ENCODE data around the gene PAQR5.
A peak's percentile ranks its signal among the peaks of the same experiment; 100 is the strongest.
"Not testable (repeated sequence)": the region's sequence is repeated elsewhere in the genome, so short reads cannot be mapped to it uniquely, and the experiment has no call there.

PAQR5 gene

DNA sequence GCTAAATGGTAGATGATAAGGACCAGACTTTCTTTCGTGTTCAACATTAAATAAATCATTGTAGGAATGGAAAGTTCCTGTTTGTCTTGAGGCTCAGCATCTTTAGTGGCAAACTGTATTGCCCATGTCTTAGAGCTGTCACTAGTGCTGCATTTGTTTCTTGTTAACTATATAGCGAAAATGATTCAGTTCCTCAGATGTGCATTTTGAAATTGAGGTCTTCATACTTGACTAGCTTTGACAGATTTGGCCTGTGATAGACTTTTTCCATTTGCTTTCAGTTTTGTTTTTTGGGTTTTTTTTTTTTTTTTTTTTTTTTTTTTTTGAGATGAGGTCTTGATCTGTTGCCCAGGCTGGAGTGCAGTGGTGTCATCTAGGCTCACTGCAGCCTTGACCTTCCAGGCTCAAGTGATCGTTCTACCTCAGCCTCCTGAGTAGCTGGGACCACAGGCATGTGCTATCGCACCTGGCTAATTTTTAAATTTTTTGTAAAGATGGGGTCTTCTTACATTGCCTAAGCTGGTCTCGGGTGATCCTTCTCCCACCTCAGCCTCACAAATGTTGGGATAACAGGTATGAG, 144.4 kb downstream of the PAQR5 start:
- Histone ChIP-seq H3K27ac (ENCODE audit: low read depth, low read length, poor library complexity, severe bottlenecking) (peak overlapping the region; percentile 43), H3K36me3 (ENCODE audit: insufficient read depth, low read length) (peaks cover 89% of the 10 kb centered on the region)

DNA sequence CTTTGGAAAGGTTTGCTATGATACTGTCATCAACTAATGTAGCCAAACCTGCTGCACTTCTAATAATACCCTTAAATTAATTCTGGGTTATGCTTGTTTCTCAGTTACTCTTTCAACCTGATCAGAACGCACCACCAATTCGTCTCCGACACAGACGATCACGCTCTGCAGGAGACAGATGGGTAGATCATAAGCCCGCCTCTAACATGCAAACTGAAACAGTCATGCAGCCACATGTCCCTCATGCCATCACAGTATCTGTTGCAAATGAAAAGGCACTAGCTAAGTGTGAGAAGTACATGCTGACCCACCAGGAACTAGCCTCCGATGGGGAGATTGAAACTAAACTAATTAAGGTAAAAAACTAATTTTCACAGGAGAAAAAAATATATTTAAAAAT, 146.0 kb downstream of the PAQR5 start:
- no peaks in the 10 kb centered on the region for H3K79me2 ChIP-seq (ENCODE audit: insufficient read depth, low read length)
- H3K4me1 ChIP-seq (ENCODE audit: insufficient read depth, low read length, severe bottlenecking) = peaks cover 13% of the 10 kb centered on the region
- H3K27ac ChIP-seq (ENCODE audit: low read depth, low read length, poor library complexity, severe bottlenecking) = no peak overlapping the region
- peaks cover 79% of the 10 kb centered on the region for H3K36me3 ChIP-seq (ENCODE audit: insufficient read depth, low read length)
- H3K4me2 ChIP-seq (ENCODE audit: low read length) = no peak overlapping the region
- H3K4me3 ChIP-seq (ENCODE audit: low read depth, low read length, poor library complexity, severe bottlenecking) = no peak overlapping the region
- H3K9ac ChIP-seq (ENCODE audit: low read length) = no peak overlapping the region
- no peaks in the 10 kb centered on the region for H3K9me3 ChIP-seq (ENCODE audit: low read length)
- H3F3A ChIP-seq (ENCODE audit: insufficient read depth, low read length) = no peaks in the 10 kb centered on the region; the same call in 1 of the 2 replicates
- no peak overlapping the region for H2AFZ ChIP-seq (ENCODE audit: low read length)
- H3K27me3 ChIP-seq (ENCODE audit: insufficient read depth, low read length) = no peaks in the 10 kb centered on the region
- no peak for TF ChIP-seq EZH2 (IDR thresholded peaks at IDR 0.05; ENCODE audit: borderline replicate concordance, low read length)
- TF ChIP-seq, protein P1, sequence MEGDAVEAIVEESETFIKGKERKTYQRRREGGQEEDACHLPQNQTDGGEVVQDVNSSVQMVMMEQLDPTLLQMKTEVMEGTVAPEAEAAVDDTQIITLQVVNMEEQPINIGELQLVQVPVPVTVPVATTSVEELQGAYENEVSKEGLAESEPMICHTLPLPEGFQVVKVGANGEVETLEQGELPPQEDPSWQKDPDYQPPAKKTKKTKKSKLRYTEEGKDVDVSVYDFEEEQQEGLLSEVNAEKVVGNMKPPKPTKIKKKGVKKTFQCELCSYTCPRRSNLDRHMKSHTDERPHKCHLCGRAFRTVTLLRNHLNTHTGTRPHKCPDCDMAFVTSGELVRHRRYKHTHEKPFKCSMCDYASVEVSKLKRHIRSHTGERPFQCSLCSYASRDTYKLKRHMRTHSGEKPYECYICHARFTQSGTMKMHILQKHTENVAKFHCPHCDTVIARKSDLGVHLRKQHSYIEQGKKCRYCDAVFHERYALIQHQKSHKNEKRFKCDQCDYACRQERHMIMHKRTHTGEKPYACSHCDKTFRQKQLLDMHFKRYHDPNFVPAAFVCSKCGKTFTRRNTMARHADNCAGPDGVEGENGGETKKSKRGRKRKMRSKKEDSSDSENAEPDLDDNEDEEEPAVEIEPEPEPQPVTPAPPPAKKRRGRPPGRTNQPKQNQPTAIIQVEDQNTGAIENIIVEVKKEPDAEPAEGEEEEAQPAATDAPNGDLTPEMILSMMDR (IDR thresholded peaks at IDR 0.05; ENCODE audit: low read length) = no peak
- no peaks in the 10 kb centered on the region for H3K9me2 ChIP-seq (ENCODE audit: low read depth, low read length)
- no peaks in the 10 kb centered on the region for H4K20me1 ChIP-seq (ENCODE audit: insufficient read depth, low read length)

More for the DNA sequence above, 144.4 kb downstream of the PAQR5 start:
- no peaks in the 10 kb centered on the region for H3K9me3 ChIP-seq (ENCODE audit: low read length)
- no peaks in the 10 kb centered on the region for H3K79me2 ChIP-seq (ENCODE audit: insufficient read depth, low read length)
- H3K9me2 ChIP-seq (ENCODE audit: low read depth, low read length) = no peaks in the 10 kb centered on the region
- peak overlapping the region; percentile 1 for H3K9ac ChIP-seq (ENCODE audit: low read length)
- H3F3A ChIP-seq (ENCODE audit: insufficient read depth, low read length) = no peaks in the 10 kb centered on the region; the same call in 1 of the 2 replicates
- H3K27me3 ChIP-seq (ENCODE audit: insufficient read depth, low read length) = no peaks in the 10 kb centered on the region
- H3K4me1 ChIP-seq (ENCODE audit: insufficient read depth, low read length, severe bottlenecking) = peaks cover 13% of the 10 kb centered on the region
- TF ChIP-seq, protein P1 (IDR thresholded peaks at IDR 0.05; ENCODE audit: low read length) = no peak
- TF ChIP-seq EZH2 (IDR thresholded peaks at IDR 0.05; ENCODE audit: borderline replicate concordance, low read length) = no peak
- peak overlapping the region; percentile 4; the same call in 1 of the 2 replicates for H3K4me2 ChIP-seq (ENCODE audit: low read length)
- H2AFZ ChIP-seq (ENCODE audit: low read length) = no peak overlapping the region
- H3K4me3 ChIP-seq (ENCODE audit: low read depth, low read length, poor library complexity, severe bottlenecking) = no peak overlapping the region
- H4K20me1 ChIP-seq (ENCODE audit: insufficient read depth, low read length) = no peaks in the 10 kb centered on the region

DNA sequence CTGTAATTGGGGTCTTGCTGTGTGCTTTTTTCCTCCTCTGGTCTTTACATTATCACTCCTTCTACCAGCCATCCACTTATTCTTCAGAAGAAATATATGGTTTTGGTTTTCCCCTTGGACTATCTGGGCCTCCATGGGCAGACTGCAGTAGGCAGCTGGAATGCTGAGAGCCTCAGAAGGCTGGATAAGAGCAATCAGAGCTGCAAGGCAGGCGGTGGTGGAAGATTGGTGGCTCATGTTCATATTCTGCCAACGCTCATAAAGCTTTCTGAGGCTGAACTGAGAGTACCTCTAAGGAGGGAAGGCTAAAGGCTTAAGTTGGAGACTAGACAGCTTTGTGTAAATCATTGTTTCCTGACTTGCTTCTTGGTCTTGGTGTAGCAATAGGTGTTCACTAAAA, 148.2 kb downstream of the PAQR5 start:
- Histone ChIP-seq H4K20me1 (ENCODE audit: insufficient read depth, low read length) (no peaks in the 10 kb centered on the region), H3K4me1 (ENCODE audit: insufficient read depth, low read length, severe bottlenecking) (peaks cover 18% of the 10 kb centered on the region), H3K36me3 (ENCODE audit: insufficient read depth, low read length) (peaks cover 58% of the 10 kb centered on the region), H2AFZ (ENCODE audit: low read length) (no peak overlapping the region), H3K9ac (ENCODE audit: low read length) (no peak overlapping the region), H3K9me2 (ENCODE audit: low read depth, low read length) (no peaks in the 10 kb centered on the region), H3K27ac (ENCODE audit: low read depth, low read length, poor library complexity, severe bottlenecking) (no peak overlapping the region), H3K27me3 (ENCODE audit: insufficient read depth, low read length) (no peaks in the 10 kb centered on the region), H3K79me2 (ENCODE audit: insufficient read depth, low read length) (no peaks in the 10 kb centered on the region), H3K4me3 (ENCODE audit: low read depth, low read length, poor library complexity, severe bottlenecking) (no peak overlapping the region), H3F3A (ENCODE audit: insufficient read depth, low read length) (no peaks in the 10 kb centered on the region; the same call in 1 of the 2 replicates), H3K4me2 (ENCODE audit: low read length) (no peak overlapping the region), H3K9me3 (ENCODE audit: low read length) (no peaks in the 10 kb centered on the region)
- TF ChIP-seq, protein P1 (IDR thresholded peaks at IDR 0.05; ENCODE audit: low read length) = no peak
- TF ChIP-seq EZH2 (IDR thresholded peaks at IDR 0.05; ENCODE audit: borderline replicate concordance, low read length) = no peak

DNA sequence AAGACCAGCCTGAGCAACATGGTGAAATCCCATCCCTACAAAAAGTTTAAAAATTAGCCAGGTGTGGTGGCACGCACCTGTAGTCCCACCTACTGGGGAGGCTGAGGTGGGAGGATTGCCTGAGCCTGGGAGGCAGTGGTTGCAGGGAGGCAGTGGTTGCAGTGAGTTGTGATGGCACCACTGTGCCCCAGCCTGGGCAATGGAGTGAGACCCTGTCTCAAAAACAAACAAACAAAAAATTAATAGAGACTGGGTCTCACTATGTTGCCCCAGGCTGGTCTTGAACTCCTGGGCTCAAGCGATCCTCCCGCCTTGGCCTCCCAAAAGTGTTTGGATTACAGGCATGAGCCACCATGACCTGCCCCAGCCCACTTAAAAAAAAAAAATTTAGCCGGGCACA, 151.5 kb downstream of the PAQR5 start:
- H3K36me3 ChIP-seq (ENCODE audit: insufficient read depth, low read length) = peaks cover 54% of the 10 kb centered on the region
- H3K9me2 ChIP-seq (ENCODE audit: low read depth, low read length); H3K4me2 ChIP-seq (ENCODE audit: low read length); H3K27ac ChIP-seq (ENCODE audit: low read depth, low read length, poor library complexity, severe bottlenecking); H3K9ac ChIP-seq (ENCODE audit: low read length); H3K9me3 ChIP-seq (ENCODE audit: low read length); H2AFZ ChIP-seq (ENCODE audit: low read length); H3K27me3 ChIP-seq (ENCODE audit: insufficient read depth, low read length); H4K20me1 ChIP-seq (ENCODE audit: insufficient read depth, low read length); H3K4me3 ChIP-seq (ENCODE audit: low read depth, low read length, poor library complexity, severe bottlenecking): not testable (repeated sequence)
- H3F3A ChIP-seq (ENCODE audit: insufficient read depth, low read length) = peaks cover 10% of the 10 kb centered on the region
- peaks cover 26% of the 10 kb centered on the region for H3K4me1 ChIP-seq (ENCODE audit: insufficient read depth, low read length, severe bottlenecking)
- peaks cover 25% of the 10 kb centered on the region for H3K79me2 ChIP-seq (ENCODE audit: insufficient read depth, low read length)

Measured in OCI-LY1 (cell line).